HG03175 (cell line): Measurements from ENCODE around the gene NME9.
A peak's percentile ranks its signal among the peaks of the same experiment; 100 is the strongest.
"Not testable (repeated sequence)": the region's sequence is repeated elsewhere in the genome, so short reads cannot be mapped to it uniquely, and the experiment has no call there.

Experiments used
- ATAC-seq: cut with Tn5 transposase; IDR thresholded peaks from one replicate; pipeline ENCODE4 v1.9.1; 2021; ENCODE audit warnings: mild to moderate bottlenecking, moderate library complexity; ENCODE audit not compliant: unreplicated experiment

NME9 gene, protein sequence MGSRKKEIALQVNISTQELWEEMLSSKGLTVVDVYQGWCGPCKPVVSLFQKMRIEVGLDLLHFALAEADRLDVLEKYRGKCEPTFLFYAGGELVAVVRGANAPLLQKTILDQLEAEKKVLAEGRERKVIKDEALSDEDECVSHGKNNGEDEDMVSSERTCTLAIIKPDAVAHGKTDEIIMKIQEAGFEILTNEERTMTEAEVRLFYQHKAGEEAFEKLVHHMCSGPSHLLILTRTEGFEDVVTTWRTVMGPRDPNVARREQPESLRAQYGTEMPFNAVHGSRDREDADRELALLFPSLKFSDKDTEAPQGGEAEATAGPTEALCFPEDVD

GRCh38 chr3:138329127-138329983, at the start of gene NME9:
Gene NME9, minus strand, starts transcription at chr3:138329851. Its CDS starts 516 bp downstream, at chr3:138329335.
- peak; percentile 75 for ATAC-seq

DNA sequence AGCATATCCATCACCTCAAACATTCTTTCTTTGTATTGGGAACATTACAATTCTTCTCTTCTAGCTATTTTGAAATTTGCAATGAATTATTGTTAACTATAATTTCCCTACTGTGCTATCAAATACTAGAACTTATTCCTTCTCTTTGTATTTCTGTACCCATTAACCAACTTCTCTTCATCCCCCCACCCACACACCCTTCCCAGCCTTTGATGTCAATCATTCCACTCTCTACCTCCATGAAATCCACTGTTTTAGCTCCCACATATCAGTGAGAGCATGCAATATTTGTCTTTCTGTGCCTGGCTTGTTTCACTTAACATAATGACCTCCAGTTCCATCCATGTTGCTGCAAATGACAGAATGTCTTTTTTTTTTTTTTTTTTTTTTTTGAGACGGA, 49.3 kb upstream of the NME9 start:
- no peak for ATAC-seq

DNA sequence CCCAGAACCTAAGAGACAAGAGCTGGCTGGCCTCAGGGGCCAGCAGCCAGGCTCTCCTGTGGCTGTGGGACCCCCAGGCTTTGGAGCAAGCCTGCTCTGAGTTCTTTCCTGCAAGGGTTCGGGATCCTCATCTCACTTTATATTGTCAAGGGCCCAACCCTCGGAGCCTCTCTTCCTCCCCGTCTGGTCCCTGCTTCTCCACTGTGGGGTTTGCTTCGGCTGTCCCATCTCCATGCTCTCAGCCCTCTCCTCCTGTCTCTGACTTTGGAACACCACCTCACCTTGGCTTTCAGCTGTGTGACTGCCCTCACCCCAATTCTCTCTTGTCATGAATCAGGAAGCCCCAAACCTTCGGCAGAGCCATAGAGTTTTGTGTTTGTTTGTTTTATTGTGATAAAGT, 48.7 kb upstream of the NME9 start:
- no peak for ATAC-seq

GRCh38 chr3:138377804-138378203, 48.2 kb upstream of the NME9 start:
- ATAC-seq = no peak

DNA sequence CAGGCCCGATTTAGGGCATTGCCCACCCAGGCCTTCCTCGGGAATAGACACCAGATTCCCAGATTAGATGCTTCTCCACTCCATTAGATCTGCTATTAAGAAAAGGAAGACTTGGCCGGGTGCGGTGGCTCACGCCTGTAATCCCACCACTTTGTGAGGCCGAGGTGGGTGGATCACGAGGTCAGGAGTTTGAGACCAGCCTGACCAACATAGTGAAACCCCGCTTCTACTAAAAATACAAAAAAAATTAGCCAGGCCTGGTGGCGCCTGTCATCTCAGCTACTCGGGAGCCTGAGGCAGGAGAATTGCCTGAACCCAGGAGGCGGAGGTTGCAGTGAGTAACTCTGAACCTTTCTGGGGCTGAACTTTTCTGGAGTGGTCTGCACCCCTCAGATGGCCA, 47.6 kb upstream of the NME9 start:
- ATAC-seq = not testable (repeated sequence)

- no peak for ATAC-seq
Measured at GRCh38 chr3:138376663-138377062, 47.0 kb upstream of the NME9 start.

GRCh38 chr3:138375447-138375846, 45.8 kb upstream of the NME9 start:
- no peak for ATAC-seq

DNA sequence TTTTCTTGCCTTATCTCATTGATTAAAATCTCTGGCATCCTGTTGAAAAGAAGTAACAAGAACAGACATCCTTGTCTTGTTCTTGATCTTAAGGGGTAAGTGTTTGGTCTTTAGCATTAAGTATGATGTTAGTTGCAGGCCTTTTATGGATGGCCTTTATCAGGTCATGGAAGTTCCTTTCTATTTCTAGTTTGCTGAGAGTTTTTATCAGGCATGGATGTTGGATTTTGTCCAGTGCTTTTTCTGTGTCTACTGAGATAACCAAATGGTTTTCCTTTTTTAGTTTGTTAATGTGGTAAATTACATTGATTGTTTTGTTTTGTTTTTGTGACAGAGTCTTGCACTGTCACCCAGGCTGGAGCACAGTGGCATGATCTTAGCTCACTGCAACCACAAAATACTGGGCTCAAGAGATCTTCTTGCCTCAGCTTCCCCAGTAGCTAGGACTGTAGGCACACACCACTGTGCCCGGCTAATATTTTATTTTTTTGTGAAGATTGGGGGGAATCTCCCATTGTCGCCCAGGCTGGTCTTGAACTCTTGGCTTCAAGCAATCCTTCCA, 45.0 kb upstream of the NME9 start:
- ATAC-seq = no peak

- ATAC-seq = no peak
Measured at GRCh38 chr3:138373736-138374094, 44.1 kb upstream of the NME9 start.

- no peak for ATAC-seq
Measured at GRCh38 chr3:138373087-138373735, 43.6 kb upstream of the NME9 start.

GRCh38 chr3:138371070-138371965, 41.7 kb upstream of the NME9 start:
- peak; percentile 99 for ATAC-seq

GRCh38 chr3:138370321-138370720, 40.7 kb upstream of the NME9 start:
- ATAC-seq = no peak

DNA sequence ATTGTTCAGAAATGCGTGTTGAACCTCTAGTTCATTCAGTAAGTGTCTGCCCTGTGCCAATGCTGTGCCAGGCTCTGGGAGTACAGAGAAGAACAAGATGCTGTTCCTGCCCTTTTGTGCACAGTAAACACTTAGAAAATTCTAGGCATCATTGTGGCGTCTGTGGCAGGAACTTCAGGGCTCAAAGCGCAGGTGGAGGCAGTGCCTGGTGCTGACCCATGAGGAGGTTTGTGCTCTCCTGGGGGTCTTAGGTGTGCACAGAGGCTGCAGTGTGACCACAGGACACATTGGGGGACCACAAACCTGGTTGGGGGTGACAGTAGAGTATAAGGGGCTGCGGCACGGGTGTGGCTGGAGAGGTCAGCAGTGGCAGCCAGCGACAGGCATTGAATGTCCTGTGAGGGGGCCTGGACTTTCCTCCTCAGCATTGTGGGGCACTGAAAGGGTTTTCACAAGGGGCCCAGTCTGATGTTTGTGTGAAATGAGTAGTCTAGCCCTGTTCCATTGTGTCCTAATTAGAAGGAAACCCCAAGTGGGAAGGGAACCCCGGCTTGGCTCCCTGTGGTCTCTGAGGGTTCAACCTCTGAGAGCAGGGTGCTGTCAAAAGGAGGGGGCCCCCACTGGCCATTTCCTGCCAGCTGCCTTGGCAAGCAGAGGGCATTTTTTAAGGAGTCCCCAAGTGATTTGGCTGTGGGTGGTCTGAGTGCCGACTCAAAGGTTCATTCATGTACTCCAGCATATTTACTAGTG, 39.7 kb upstream of the NME9 start:
- ATAC-seq = no peak

- no peak for ATAC-seq
Measured at GRCh38 chr3:138367911-138368310, 38.3 kb upstream of the NME9 start.

DNA sequence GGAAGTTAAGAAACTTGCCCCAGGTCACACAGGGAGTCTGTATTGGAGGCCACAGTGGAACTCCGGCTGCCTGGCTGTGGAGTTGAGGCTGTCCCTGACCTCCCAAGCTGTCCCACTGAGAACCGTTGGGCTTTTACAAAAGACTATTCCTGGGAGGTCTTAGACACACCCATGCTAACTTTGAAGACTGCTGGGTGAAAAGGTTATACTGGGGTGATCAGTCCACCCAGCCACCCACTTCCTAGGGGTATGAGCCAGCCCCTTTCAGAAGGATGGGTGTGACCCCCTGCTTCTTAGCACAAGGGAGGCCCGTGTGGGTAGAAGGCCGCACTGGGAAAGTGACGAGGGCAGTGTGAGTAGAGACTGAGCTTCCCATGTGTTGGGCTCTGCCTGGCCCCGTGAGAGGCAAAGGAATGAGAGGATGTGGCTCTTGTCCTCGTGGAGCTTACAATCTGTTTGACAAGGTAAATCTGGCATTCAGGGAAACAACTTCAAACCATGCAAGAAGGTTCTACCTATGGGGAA, 37.7 kb upstream of the NME9 start:
- no peak for ATAC-seq

DNA sequence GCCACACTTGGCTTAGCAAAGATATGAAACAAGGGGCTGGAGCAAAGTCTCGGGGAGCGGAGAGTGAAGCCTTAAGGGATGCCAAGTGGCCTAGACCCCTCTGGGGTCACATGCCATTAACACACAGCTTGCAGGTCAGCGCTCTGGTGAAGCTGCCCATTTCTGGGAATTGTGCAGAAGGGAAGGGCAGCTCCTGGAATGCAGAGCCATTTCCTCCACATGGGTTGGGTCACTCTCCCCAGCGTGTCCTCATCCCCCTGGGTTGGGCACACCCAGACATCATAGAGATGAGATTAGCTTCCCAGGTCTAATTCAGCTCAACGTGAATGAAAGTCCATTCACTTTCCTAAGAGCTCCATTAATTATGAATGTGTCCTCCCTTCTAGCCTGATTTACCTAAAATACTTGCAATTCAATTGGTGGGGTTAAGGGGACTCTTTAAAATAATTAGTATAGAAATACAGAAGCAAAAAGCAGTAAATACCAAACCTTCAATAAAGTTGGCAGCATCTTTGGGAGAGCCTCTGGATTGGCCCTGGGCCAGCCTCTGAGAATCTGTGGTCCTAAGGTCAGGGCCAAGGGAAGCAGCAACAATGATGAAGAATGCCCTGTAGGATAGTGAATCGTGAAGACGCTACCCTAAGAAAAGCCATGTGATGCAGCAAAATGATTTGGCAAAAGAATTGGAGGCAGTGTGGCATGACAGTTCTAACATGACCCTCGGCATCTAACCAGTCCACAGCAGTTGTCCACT, 36.5 kb upstream of the NME9 start:
- no peak for ATAC-seq

- ATAC-seq = no peak
Measured at GRCh38 chr3:138365253-138365555, 35.6 kb upstream of the NME9 start.

- no peak for ATAC-seq
Measured at GRCh38 chr3:138364356-138365252, 35.0 kb upstream of the NME9 start.
